Panc1 (cell line): ENCODE results near the gene ANO5. TPM values are rescaled to one million over a fixed set of nuclear protein-coding genes. Genes with fewer than 3 reads are reported as not detected.

Source experiments
- ATAC-seq: fragments of 200-7000 bp; cut with Tn5 transposase; 2 replicates; pipeline ENCODE4 v1.9.1; 2020; ENCODE audit warnings: mild to moderate bottlenecking, moderate library complexity
- BruUV-seq: library from RNA; stranded (reverse); fragments of 400-500 nt; replicated peaks from 2 replicates; lab custom pipeline; 2021; lab: Mats Ljungman, UMichigan
- CTCF ChIA-PET: fragments of 300-600 bp; sonication (Branson Sonifier 250); formaldehyde crosslinking; loops from one replicate; lab custom pipeline; 2022; ENCODE audit warnings: antibody characterized with exemption; lab: Charles Lee
- POLR2A ChIA-PET: fragments of 300-600 bp; sonication (Branson Sonifier 250); formaldehyde crosslinking; loops from one replicate; lab custom pipeline; 2022; ENCODE audit warnings: antibody characterized with exemption; lab: Charles Lee
- DNase-seq: peaks from one replicate; pipeline ENCODE4 v3.0.0-alpha.2; 2010; ENCODE audit warnings: low read depth, low spot score
- H3K27ac ChIP-seq: 2 replicates; pipeline ENCODE4 v1.5.1; 2011; ENCODE audit warnings: mild to moderate bottlenecking, low read length, inconsistent platforms
- H3K27me3 ChIP-seq: fragments of 200-500 bp; sonication (Bioruptor generic); 2 replicates; pipeline ENCODE4 v1.6.0; 2014; ENCODE audit warnings: low read length, inconsistent platforms; ENCODE audit not compliant: control insufficient read depth, insufficient read depth
- H3K36me3 ChIP-seq: fragments of 200-500 bp; sonication (Bioruptor generic); 2 replicates; pipeline ENCODE4 v1.5.1; 2014; ENCODE audit warnings: inconsistent platforms, mild to moderate bottlenecking, low read length, moderate library complexity; ENCODE audit not compliant: control insufficient read depth, insufficient read depth
- H3K4me1 ChIP-seq: 2 replicates; pipeline ENCODE4 v1.5.1; 2011; ENCODE audit warnings: inconsistent platforms, mild to moderate bottlenecking, low read length, moderate library complexity; ENCODE audit not compliant: control insufficient read depth, insufficient read depth
- H3K4me3 ChIP-seq, 2 experiments: 2 replicates each; pipeline ENCODE4 v1.5.1; 2011 to 2012; ENCODE audit warnings: low read depth in 2 of 2, low read length in 2 of 2, mild to moderate bottlenecking in 2 of 2, inconsistent platforms in 1 of 2, moderate library complexity in 1 of 2
- H3K9me3 ChIP-seq: fragments of 200-500 bp; sonication (Bioruptor generic); 2 replicates; pipeline ENCODE4 v1.5.1; 2014; ENCODE audit warnings: low read depth, mild to moderate bottlenecking, inconsistent platforms, low read length, moderate library complexity; ENCODE audit not compliant: control insufficient read depth, insufficient read depth
- POLR2AphosphoS5 ChIP-seq: IDR thresholded peaks from 2 replicates; pipeline ENCODE4 v1.6.1; 2012; ENCODE audit warnings: mild to moderate bottlenecking, low read depth, low read length, moderate library complexity
- SIN3A ChIP-seq: IDR thresholded peaks from 2 replicates; pipeline ENCODE4 v1.6.1; 2012; ENCODE audit warnings: low read depth, mild to moderate bottlenecking, low read length, moderate library complexity, borderline replicate concordance; ENCODE audit not compliant: insufficient read depth
- TCF7L2 ChIP-seq: IDR thresholded peaks from 2 replicates; pipeline ENCODE4 v1.6.1; 2011; ENCODE audit warnings: mild to moderate bottlenecking, low read depth, low read length, inconsistent platforms
- in situ Hi-C: cut with HindIII; loops from 2 replicates; pipeline ENCODE4 v1.10.0; 2016; ENCODE audit warnings: low sequenced_read_pairs, low pct_unique_long_range_greater_than_20kb
- intact Hi-C: fragments of 100-400 bp; cut with micrococcal nuclease; formaldehyde crosslinking; loops from one replicate; pipeline ENCODE4 v1.10.0; 2022; ENCODE audit not compliant: unreplicated experiment
- total RNA-seq: library from RNA; stranded (reverse); gene quantifications from one replicate; pipeline ENCODE4 v1.2.1, GENCODE V29; 2021; ENCODE audit not compliant: unreplicated experiment
- TF ChIP-seq, protein P1 (sequence below): fragments of 450-650 bp; IDR thresholded peaks from 2 replicates; pipeline ENCODE4 v1.5.1; 2017; ENCODE audit warnings: mild to moderate bottlenecking
- TF ChIP-seq, protein P2 (sequence below), 2 experiments: IDR thresholded peaks; 2 replicates each; pipeline ENCODE4 v1.6.1; 2011 to 2012; ENCODE audit warnings: low read depth in 2 of 2, control low read depth in 1 of 2, low read length in 1 of 2, mild to moderate bottlenecking in 1 of 2, moderate library complexity in 1 of 2; ENCODE audit not compliant: insufficient read depth in 1 of 2

The ANO5 gene
- total RNA-seq, 1 experiment from 2014 or later: 1.7 TPM

DNA sequence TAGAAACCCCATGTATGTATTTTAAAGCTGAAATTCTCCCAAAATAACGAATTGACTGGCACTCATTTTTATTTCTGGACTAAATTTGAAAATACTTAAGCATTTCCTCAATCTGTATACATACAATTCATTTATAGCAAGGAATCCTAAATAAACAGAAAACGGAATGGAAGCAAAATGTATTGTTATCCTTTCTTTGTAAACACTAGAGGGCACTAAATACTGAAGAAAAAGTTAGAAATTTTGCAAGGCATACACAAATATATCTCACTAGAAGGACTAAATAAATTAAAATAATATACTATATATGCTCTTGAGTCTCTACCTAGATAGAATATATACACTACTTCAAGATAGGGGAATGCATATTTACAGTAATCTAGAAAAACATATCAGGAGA lies 23.1 kb upstream of the ANO5 start:
- H3K27ac ChIP-seq: no peak overlapping the region
- no peak for DNase-seq
- POLR2A ChIA-PET: no interaction called here
- H3K36me3 ChIP-seq: no peaks in the 10 kb centered on the region
- TF ChIP-seq TCF7L2 (no peak), SIN3A (no peak), POLR2AphosphoS5 (no peak)
- TF ChIP-seq, protein P1, sequence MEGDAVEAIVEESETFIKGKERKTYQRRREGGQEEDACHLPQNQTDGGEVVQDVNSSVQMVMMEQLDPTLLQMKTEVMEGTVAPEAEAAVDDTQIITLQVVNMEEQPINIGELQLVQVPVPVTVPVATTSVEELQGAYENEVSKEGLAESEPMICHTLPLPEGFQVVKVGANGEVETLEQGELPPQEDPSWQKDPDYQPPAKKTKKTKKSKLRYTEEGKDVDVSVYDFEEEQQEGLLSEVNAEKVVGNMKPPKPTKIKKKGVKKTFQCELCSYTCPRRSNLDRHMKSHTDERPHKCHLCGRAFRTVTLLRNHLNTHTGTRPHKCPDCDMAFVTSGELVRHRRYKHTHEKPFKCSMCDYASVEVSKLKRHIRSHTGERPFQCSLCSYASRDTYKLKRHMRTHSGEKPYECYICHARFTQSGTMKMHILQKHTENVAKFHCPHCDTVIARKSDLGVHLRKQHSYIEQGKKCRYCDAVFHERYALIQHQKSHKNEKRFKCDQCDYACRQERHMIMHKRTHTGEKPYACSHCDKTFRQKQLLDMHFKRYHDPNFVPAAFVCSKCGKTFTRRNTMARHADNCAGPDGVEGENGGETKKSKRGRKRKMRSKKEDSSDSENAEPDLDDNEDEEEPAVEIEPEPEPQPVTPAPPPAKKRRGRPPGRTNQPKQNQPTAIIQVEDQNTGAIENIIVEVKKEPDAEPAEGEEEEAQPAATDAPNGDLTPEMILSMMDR: no peak; the same call in 1 of the 2 replicates
- TF ChIP-seq, protein P2, sequence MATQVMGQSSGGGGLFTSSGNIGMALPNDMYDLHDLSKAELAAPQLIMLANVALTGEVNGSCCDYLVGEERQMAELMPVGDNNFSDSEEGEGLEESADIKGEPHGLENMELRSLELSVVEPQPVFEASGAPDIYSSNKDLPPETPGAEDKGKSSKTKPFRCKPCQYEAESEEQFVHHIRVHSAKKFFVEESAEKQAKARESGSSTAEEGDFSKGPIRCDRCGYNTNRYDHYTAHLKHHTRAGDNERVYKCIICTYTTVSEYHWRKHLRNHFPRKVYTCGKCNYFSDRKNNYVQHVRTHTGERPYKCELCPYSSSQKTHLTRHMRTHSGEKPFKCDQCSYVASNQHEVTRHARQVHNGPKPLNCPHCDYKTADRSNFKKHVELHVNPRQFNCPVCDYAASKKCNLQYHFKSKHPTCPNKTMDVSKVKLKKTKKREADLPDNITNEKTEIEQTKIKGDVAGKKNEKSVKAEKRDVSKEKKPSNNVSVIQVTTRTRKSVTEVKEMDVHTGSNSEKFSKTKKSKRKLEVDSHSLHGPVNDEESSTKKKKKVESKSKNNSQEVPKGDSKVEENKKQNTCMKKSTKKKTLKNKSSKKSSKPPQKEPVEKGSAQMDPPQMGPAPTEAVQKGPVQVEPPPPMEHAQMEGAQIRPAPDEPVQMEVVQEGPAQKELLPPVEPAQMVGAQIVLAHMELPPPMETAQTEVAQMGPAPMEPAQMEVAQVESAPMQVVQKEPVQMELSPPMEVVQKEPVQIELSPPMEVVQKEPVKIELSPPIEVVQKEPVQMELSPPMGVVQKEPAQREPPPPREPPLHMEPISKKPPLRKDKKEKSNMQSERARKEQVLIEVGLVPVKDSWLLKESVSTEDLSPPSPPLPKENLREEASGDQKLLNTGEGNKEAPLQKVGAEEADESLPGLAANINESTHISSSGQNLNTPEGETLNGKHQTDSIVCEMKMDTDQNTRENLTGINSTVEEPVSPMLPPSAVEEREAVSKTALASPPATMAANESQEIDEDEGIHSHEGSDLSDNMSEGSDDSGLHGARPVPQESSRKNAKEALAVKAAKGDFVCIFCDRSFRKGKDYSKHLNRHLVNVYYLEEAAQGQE (IDR thresholded peaks at IDR 0.05; ENCODE audit: insufficient read depth in 1 of 2, low read depth in 2 of 2, low read length in 1 of 2): no peak
- H3K9me3 ChIP-seq: no peaks in the 10 kb centered on the region
- intact Hi-C loops: loop anchor here (2.0 kb wide), 1 partner anchor 135 kb away; no protein-coding TSS in a partner anchor
- CTCF ChIA-PET: no interaction called here
- no peak for ATAC-seq
- no TSS peak for BruUV-seq
- H3K27me3 ChIP-seq: no peaks in the 10 kb centered on the region; the same call in 1 of the 2 replicates
- no peak overlapping the region for H3K4me3 ChIP-seq
- no peaks in the 10 kb centered on the region for H3K4me1 ChIP-seq
- in situ Hi-C loops: no loop called here

DNA sequence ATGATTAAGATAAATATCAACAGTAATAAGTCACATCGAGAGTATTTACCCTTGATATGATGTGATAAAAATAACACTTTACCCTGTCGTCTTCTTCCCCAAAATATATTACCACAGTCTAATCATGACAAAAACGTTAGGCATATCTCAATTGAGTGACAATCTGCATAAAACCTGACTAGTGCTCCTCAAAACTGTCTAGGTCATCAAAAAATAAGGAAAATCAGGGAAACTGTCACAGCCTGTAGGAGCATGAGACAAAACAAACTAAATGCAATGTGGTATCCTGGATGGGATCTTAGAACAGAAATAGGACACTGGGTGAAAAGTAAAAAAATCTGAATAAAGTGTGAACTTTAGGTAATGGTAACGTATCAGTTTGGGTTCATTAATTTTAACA lies 19.4 kb upstream of the ANO5 start:
- in situ Hi-C loops: no loop called here
- TF ChIP-seq, protein P2 (IDR thresholded peaks at IDR 0.05; ENCODE audit: insufficient read depth in 1 of 2, low read depth in 2 of 2, low read length in 1 of 2): no peak
- TF ChIP-seq SIN3A: no peak
- ATAC-seq (no peak), DNase-seq (no peak)
- Histone ChIP-seq H3K27ac (no peak overlapping the region), H3K4me1 (no peaks in the 10 kb centered on the region), H3K4me3 (no peak overlapping the region), H3K9me3 (no peaks in the 10 kb centered on the region), H3K27me3 (no peaks in the 10 kb centered on the region), H3K36me3 (no peaks in the 10 kb centered on the region)
- ChIA-PET CTCF (no interaction called here), POLR2A (no interaction called here)
- intact Hi-C loops: no loop called here
- no TSS peak for BruUV-seq
